Measurements from ENCODE around the gene RNU5D-1. TPM values are rescaled to one million over a fixed set of nuclear protein-coding genes. Genes with fewer than 3 reads are reported as not detected.

Gene RNU5D-1
- total RNA-seq, 2 experiments from 2014 or later: not detected

GRCh38 chr1:44733784-44734183 lies 2.8 kb upstream of the RNU5D-1 start:
- Mint-ChIP-seq H3K36me3 (ENCODE audit: low read depth) (peaks cover 3% of the 10 kb centered on the region), H3K4me1 (peaks cover 26% of the 10 kb centered on the region), H3K27ac (no peak overlapping the region), H3K27me3 (no peaks in the 10 kb centered on the region), H3K4me3 (no peak overlapping the region), H3K9me3 (ENCODE audit: low read depth) (no peaks in the 10 kb centered on the region)
- intact Hi-C loops (cut with DNase I, micrococcal nuclease): loop anchor here in 1 of 2 experiments (5.0 to 10.0 kb wide), 2 partner anchors 279 to 851 kb away; partner anchors contain the start of genes HECTD3, NASP and UROD
- ChIA-PET CTCF (interaction anchor here (0.6 to 1.4 kb wide), 3 partner anchors 12 to 52 kb away, joined by 3 to 5 read pairs (median 5); no protein-coding TSS in a partner anchor), POLR2A (interaction anchor here (0.7 to 18.5 kb wide), 3 partner anchors 12 to 87 kb away, joined by 4 to 675 read pairs (median 580); no protein-coding TSS in a partner anchor)
- no peak for DNase-seq
- no peak for ATAC-seq

- POLR2A ChIA-PET: interaction anchor here (0.7 to 18.5 kb wide), 3 partner anchors 12 to 88 kb away, joined by 4 to 675 read pairs (median 580); no protein-coding TSS in a partner anchor
- DNase-seq (no peak), ATAC-seq (no peak)
- peaks cover 3% of the 10 kb centered on the region for H3K36me3 Mint-ChIP-seq (ENCODE audit: low read depth)
- peaks cover 28% of the 10 kb centered on the region for H3K4me1 Mint-ChIP-seq
- intact Hi-C loops (cut with DNase I, micrococcal nuclease): loop anchor here in 1 of 2 experiments (5.0 to 10.0 kb wide), 2 partner anchors 279 to 851 kb away; partner anchors contain the start of genes HECTD3, NASP and UROD
- H3K27me3 Mint-ChIP-seq: no peaks in the 10 kb centered on the region
- CTCF ChIA-PET: interaction anchor here (0.6 to 4.0 kb wide), 5 partner anchors 12 to 76 kb away, joined by 3 to 41 read pairs (median 5); partner anchors contain the start of gene BTBD19
- H3K4me3 Mint-ChIP-seq: no peak overlapping the region
- H3K9me3 Mint-ChIP-seq (ENCODE audit: low read depth): no peaks in the 10 kb centered on the region
- no peak overlapping the region for H3K27ac Mint-ChIP-seq
Observed at GRCh38 chr1:44733365-44733764, 2.4 kb upstream of the RNU5D-1 start.

GRCh38 chr1:44724955-44725698 lies 5.8 kb downstream of the RNU5D-1 start:
- peaks cover 14% of the 10 kb centered on the region for H3K36me3 Mint-ChIP-seq (ENCODE audit: low read depth)
- H3K4me3 Mint-ChIP-seq: peak overlapping the region; percentile 70
- no peaks in the 10 kb centered on the region for H3K27me3 Mint-ChIP-seq
- intact Hi-C loops (cut with DNase I, micrococcal nuclease): loop anchor here (5.0 kb wide), 2 partner anchors 262 to 577 kb away; partner anchors contain the start of gene EIF2B3 (in 1 of the 2)
- peak overlapping the region; percentile 87 for H3K27ac Mint-ChIP-seq
- CTCF ChIA-PET: no interaction called here
- ATAC-seq (no peak), DNase-seq (no peak)
- peaks cover 69% of the 10 kb centered on the region for H3K4me1 Mint-ChIP-seq
- POLR2A ChIA-PET: interaction anchor here (0.6 to 18.5 kb wide), 2 partner anchors 88 to 96 kb away, joined by 3 to 675 read pairs; no protein-coding TSS in a partner anchor
- H3K9me3 Mint-ChIP-seq (ENCODE audit: low read depth): no peaks in the 10 kb centered on the region

- H3K4me1 Mint-ChIP-seq: peaks cover 73% of the 10 kb centered on the region
- peak overlapping the region; percentile 70 for H3K4me3 Mint-ChIP-seq
- ChIA-PET POLR2A (interaction anchor here (18.5 kb wide), 1 partner anchor 96 kb away, joined by 675 read pairs; no protein-coding TSS in a partner anchor), CTCF (no interaction called here)
- H3K9me3 Mint-ChIP-seq (ENCODE audit: low read depth): no peaks in the 10 kb centered on the region
- H3K27me3 Mint-ChIP-seq: no peaks in the 10 kb centered on the region
- DNase-seq: no peak
- H3K27ac Mint-ChIP-seq: peak overlapping the region; percentile 87
- peaks cover 14% of the 10 kb centered on the region for H3K36me3 Mint-ChIP-seq (ENCODE audit: low read depth)
- intact Hi-C loops (cut with DNase I, micrococcal nuclease): loop anchor here (5.0 kb wide), 2 partner anchors 263 to 578 kb away; partner anchors contain the start of gene EIF2B3 (in 1 of the 2)
- ATAC-seq: no peak
Observed at GRCh38 chr1:44724296-44724954, 6.5 kb downstream of the RNU5D-1 start.

- DNase-seq: peak; percentile 77
- intact Hi-C loops (cut with DNase I, micrococcal nuclease): loop anchor here (2.0 to 5.0 kb wide), 3 partner anchors 85 to 579 kb away; partner anchors contain the start of genes BTBD19 (in 1 of the 2) and EIF2B3 (in 1 of the 2)
- ATAC-seq: peak; percentile 15
- no peaks in the 10 kb centered on the region for H3K27me3 Mint-ChIP-seq
- H3K36me3 Mint-ChIP-seq (ENCODE audit: low read depth): peaks cover 14% of the 10 kb centered on the region
- H3K9me3 Mint-ChIP-seq (ENCODE audit: low read depth): no peaks in the 10 kb centered on the region
- ChIA-PET POLR2A (interaction anchor here (0.5 to 18.5 kb wide), 4 partner anchors 8 to 425 kb away, joined by 5 to 675 read pairs (median 21); no protein-coding TSS in a partner anchor), CTCF (interaction anchor here (1.4 kb wide), 1 partner anchor 86 kb away, joined by 4 read pairs; no protein-coding TSS in a partner anchor)
- peak overlapping the region; percentile 95 for H3K27ac Mint-ChIP-seq
- H3K4me3 Mint-ChIP-seq: peak overlapping the region; percentile 66
- H3K4me1 Mint-ChIP-seq: peaks cover 75% of the 10 kb centered on the region
Observed at GRCh38 chr1:44723496-44724295, 7.3 kb downstream of the RNU5D-1 start.

- Mint-ChIP-seq H3K36me3 (ENCODE audit: low read depth) (peaks cover 14% of the 10 kb centered on the region), H3K4me3 (peak overlapping the region; percentile 66), H3K27ac (peak overlapping the region; percentile 95), H3K4me1 (peaks cover 77% of the 10 kb centered on the region), H3K27me3 (no peaks in the 10 kb centered on the region), H3K9me3 (ENCODE audit: low read depth) (no peaks in the 10 kb centered on the region)
- DNase-seq (peak; percentile 64), ATAC-seq (peak; percentile 8)
- ChIA-PET POLR2A (interaction anchor here (0.8 to 18.5 kb wide), 6 partner anchors 8 to 425 kb away, joined by 5 to 675 read pairs (median 87); partner anchors contain the start of genes BTBD19, DYNLT4 and RNU5D-1), CTCF (interaction anchor here (1.4 kb wide), 1 partner anchor 86 kb away, joined by 4 read pairs; no protein-coding TSS in a partner anchor)
- intact Hi-C loops (cut with DNase I, micrococcal nuclease): loop anchor here (2.0 to 5.0 kb wide), 3 partner anchors 86 to 579 kb away; partner anchors contain the start of genes BTBD19 (in 1 of the 2) and EIF2B3 (in 1 of the 2)
Observed at GRCh38 chr1:44723064-44723463, 7.9 kb downstream of the RNU5D-1 start.

GRCh38 chr1:44721485-44722361 lies 9.2 kb downstream of the RNU5D-1 start:
- ChIA-PET CTCF (interaction anchor here (0.6 to 1.8 kb wide), 7 partner anchors 10 to 160 kb away, joined by 3 to 41 read pairs (median 5); partner anchors contain the start of genes BTBD19 and RNU5D-1), POLR2A (interaction anchor here (0.6 to 18.5 kb wide), 63 partner anchors 9 to 1876 kb away, joined by 3 to 675 read pairs (median 6); partner anchors contain the start of genes ARMH1, BEST4, BTBD19 and CCDC163)
- ATAC-seq (peak; percentile 85), DNase-seq (peak; percentile 89)
- Mint-ChIP-seq H3K9me3 (ENCODE audit: low read depth) (no peaks in the 10 kb centered on the region), H3K4me3 (peak overlapping the region; percentile 66), H3K27ac (peak overlapping the region; percentile 96), H3K27me3 (no peaks in the 10 kb centered on the region), H3K4me1 (peaks cover 80% of the 10 kb centered on the region), H3K36me3 (ENCODE audit: low read depth) (peaks cover 14% of the 10 kb centered on the region)
- intact Hi-C loops (cut with DNase I, micrococcal nuclease): loop anchor here (1.0 to 5.0 kb wide), 8 partner anchors 9 to 581 kb away; partner anchors contain the start of genes KIF2C (in 2 of the 2), ARMH1 (in 1 of the 2), BTBD19 (in 1 of the 2) and EIF2B3 (in 1 of the 2)

GRCh38 chr1:44720281-44720680 lies 10.7 kb downstream of the RNU5D-1 start:
- peaks cover 11% of the 10 kb centered on the region for H3K36me3 Mint-ChIP-seq (ENCODE audit: low read depth)
- ChIA-PET POLR2A (interaction anchor here (0.6 to 18.5 kb wide), 12 partner anchors 11 to 1526 kb away, joined by 3 to 675 read pairs (median 16); partner anchors contain the start of genes BEST4, PLK3, RNU5D-1 and RPS8), CTCF (interaction anchor here (0.7 to 5.7 kb wide), 2 partner anchors 9 to 1583 kb away, joined by 4 to 34 read pairs; partner anchors contain the start of gene RNU5D-1)
- H3K27me3 Mint-ChIP-seq: no peaks in the 10 kb centered on the region
- peaks cover 83% of the 10 kb centered on the region for H3K4me1 Mint-ChIP-seq
- DNase-seq (no peak), ATAC-seq (no peak)
- H3K27ac Mint-ChIP-seq: peak overlapping the region; percentile 47
- H3K4me3 Mint-ChIP-seq: peak overlapping the region; percentile 16
- intact Hi-C loops (cut with DNase I, micrococcal nuclease): loop anchor here (2.0 to 5.0 kb wide), 4 partner anchors 19 to 582 kb away; partner anchors contain the start of genes ARMH1 (in 1 of the 2), EIF2B3 (in 1 of the 2), KIF2C (in 1 of the 2) and TMEM53 (in 1 of the 2)
- H3K9me3 Mint-ChIP-seq (ENCODE audit: low read depth): no peaks in the 10 kb centered on the region

- H3K9me3 Mint-ChIP-seq (ENCODE audit: low read depth): no peaks in the 10 kb centered on the region
- ATAC-seq (no peak), DNase-seq (no peak)
- no peak overlapping the region for H3K4me3 Mint-ChIP-seq
- POLR2A ChIA-PET: interaction anchor here (0.5 to 18.5 kb wide), 7 partner anchors 11 to 102 kb away, joined by 3 to 675 read pairs (median 5); partner anchors contain the start of genes PLK3 and RNU5D-1
- H3K36me3 Mint-ChIP-seq (ENCODE audit: low read depth): peaks cover 5% of the 10 kb centered on the region
- no peaks in the 10 kb centered on the region for H3K27me3 Mint-ChIP-seq
- no peak overlapping the region for H3K27ac Mint-ChIP-seq
- H3K4me1 Mint-ChIP-seq: peaks cover 83% of the 10 kb centered on the region
- intact Hi-C loops (cut with DNase I, micrococcal nuclease): no loop called here
- CTCF ChIA-PET: interaction anchor here (0.7 to 5.7 kb wide), 3 partner anchors 10 to 1584 kb away, joined by 4 to 34 read pairs (median 7); partner anchors contain the start of gene RNU5D-1
Observed at GRCh38 chr1:44719318-44719717, 11.7 kb downstream of the RNU5D-1 start.
